T-cell (primary cell): Measurements from ENCODE around the gene ZNF492. TPM values are rescaled to one million over a fixed set of nuclear protein-coding genes. Genes with fewer than 3 reads are reported as not detected.
"Not testable (repeated sequence)": the region's sequence is repeated elsewhere in the genome, so short reads cannot be mapped to it uniquely, and the experiment has no call there.

Experiments used
- ATAC-seq, 4 experiments: fragments of 200-7000 bp in 3 of 4; fragments of 150-1000 bp in 1 of 4; cut with Tn5 transposase; replicated peaks in 1 of 4; 1 replicate in 3 of 4; 2 replicates in 1 of 4; pipeline ENCODE4 v1.10.0; 2021; ENCODE audit warnings: moderate library complexity in 3 of 4, mild to moderate bottlenecking in 2 of 4, moderate number of reproducible peaks in 1 of 4
- CTCF ChIA-PET, 2 donors: fragments of 300-600 bp; sonication (Branson Sonifier 250); formaldehyde crosslinking; loops; one replicate each; lab custom pipeline; 2022; ENCODE audit warnings: antibody characterized with exemption in 2 of 2; lab: Charles Lee
- POLR2A ChIA-PET, 2 donors: fragments of 300-600 bp; sonication (Branson Sonifier 250); formaldehyde crosslinking; loops; one replicate each; lab custom pipeline; 2022; ENCODE audit warnings: antibody characterized with exemption in 2 of 2; lab: Charles Lee
- DNase-seq, 35 experiments: peaks; one replicate each; pipeline versions ENCODE4 v3.0.0 to v3.0.0-alpha.2; 2013 to 2023
- H3K27ac ChIP-seq: one replicate; pipeline ENCODE4 v1.5.1; 2013; ENCODE audit warnings: low read length
- H3K27me3 ChIP-seq, 2 experiments: replicated peaks in 1 of 2; 1 replicate in 1 of 2; 2 replicates in 1 of 2; pipeline versions ENCODE4 v1.6.1 to v1.7.0; 2013; ENCODE audit warnings: low read length in 1 of 2, mixed read lengths in 1 of 2; ENCODE audit not compliant: control insufficient read depth in 2 of 2, insufficient read depth in 2 of 2; ENCODE audit errors: extremely low read depth in 1 of 2
- H3K36me3 ChIP-seq, 2 donors: 1 replicate in 1 of 2; 2 replicates in 1 of 2; pipeline versions ENCODE4 v1.6.1 to v1.7.0; 2013; ENCODE audit warnings: low read length in 1 of 2; ENCODE audit not compliant: control insufficient read depth in 2 of 2, insufficient read depth in 1 of 2; ENCODE audit errors: extremely low read depth in 1 of 2
- H3K4me1 ChIP-seq, 2 experiments: 1 replicate in 1 of 2; 2 replicates in 1 of 2; pipeline versions ENCODE4 v1.6.1 to v1.7.0; 2013; ENCODE audit warnings: low read length in 2 of 2, mixed read lengths in 1 of 2; ENCODE audit not compliant: insufficient read depth in 2 of 2, control insufficient read depth in 1 of 2; ENCODE audit errors: extremely low read depth in 1 of 2
- H3K4me3 ChIP-seq, 2 donors: 1 replicate in 1 of 2; 2 replicates in 1 of 2; pipeline versions ENCODE4 v1.5.1 to v1.7.0; 2013; ENCODE audit warnings: mild to moderate bottlenecking in 2 of 2, low read length in 1 of 2, moderate library complexity in 1 of 2; ENCODE audit not compliant: control insufficient read depth in 1 of 2; ENCODE audit errors: extremely low read depth in 1 of 2
- H3K9me3 ChIP-seq: 2 replicates; pipeline ENCODE4 v1.7.0; 2013
- H3K27ac Mint-ChIP-seq, 2 donors: one replicate each; pipeline ENCODE4 v1.8.0; 2020 to 2021; ENCODE audit warnings: mild to moderate bottlenecking in 2 of 2, mixed read lengths in 2 of 2
- H3K27me3 Mint-ChIP-seq, 2 donors: one replicate each; pipeline ENCODE4 v1.8.0; 2021 to 2022; ENCODE audit warnings: mixed read lengths in 2 of 2
- H3K36me3 Mint-ChIP-seq: one replicate; pipeline ENCODE4 v1.8.0; 2021; ENCODE audit warnings: mixed read lengths
- H3K4me1 Mint-ChIP-seq, 3 donors: one replicate each; pipeline ENCODE4 v1.8.0; 2020 to 2022; ENCODE audit warnings: mixed read lengths in 3 of 3, mild to moderate bottlenecking in 1 of 3
- H3K4me3 Mint-ChIP-seq, 3 donors: one replicate each; pipeline ENCODE4 v1.8.0; 2020 to 2022; ENCODE audit warnings: mild to moderate bottlenecking in 3 of 3, mixed read lengths in 3 of 3, moderate library complexity in 3 of 3
- H3K9me3 Mint-ChIP-seq, 3 donors: one replicate each; pipeline ENCODE4 v1.8.0; 2020 to 2022; ENCODE audit warnings: mixed read lengths in 3 of 3
- whole genome bisulfite sequencing: methylation state at CpG from one replicate; pipeline ENCODE4 v1.1.5; 2013; ENCODE audit warnings: missing lambda C conversion rate; ENCODE audit not compliant: insufficient coverage; 5-methylcytosine and 5-hydroxymethylcytosine counted together
- total RNA-seq, 35 experiments: library from RNA in 6 of 35; stranded (reverse) in 6 of 35; fragments of 120-200 nt in 1 of 35; gene quantifications; one replicate each; pipeline versions ENCODE4 v1.2.1 to v1.2.4 and lab custom pipeline; 2013 to 2026

The ZNF492 gene
- total RNA-seq, 5 donors from 2014 or later (not counting 1 experiment from before 2014, with no cell fraction given) = 0.40 to 1.4 (median 0.79) TPM

- Histone ChIP-seq H3K27ac (no peak overlapping the region), H3K36me3 (no peaks in the 10 kb centered on the region), H3K4me1 (no peaks in the 10 kb centered on the region), H3K4me3 (no peak overlapping the region), H3K27me3 (peaks cover 0 to 16% of the 10 kb centered on the region in 2 experiments), H3K9me3 (no peaks in the 10 kb centered on the region)
- peaks cover 4 to 9% (median 9%) of the 10 kb centered on the region in 3 donors for H3K9me3 Mint-ChIP-seq
- no peaks in the 10 kb centered on the region for H3K4me1 Mint-ChIP-seq
- ATAC-seq (no peak), DNase-seq (no peak)
- peaks cover 9 to 17% of the 10 kb centered on the region in 2 donors for H3K27me3 Mint-ChIP-seq
- POLR2A ChIA-PET = no interaction called here
- CTCF ChIA-PET = no interaction called here
- WGBS = 95% methylated on average over 11 of the region's 12 CpGs
- H3K4me3 Mint-ChIP-seq = no peak overlapping the region
- no peaks in the 10 kb centered on the region for H3K36me3 Mint-ChIP-seq
- no peak overlapping the region for H3K27ac Mint-ChIP-seq
These were observed 17.5 kb upstream of the ZNF492 start for GRCh38 chr19:22616659-22617058.

- H3K36me3 Mint-ChIP-seq, POLR2A ChIA-PET: not testable (repeated sequence)
These were observed 16.9 kb upstream of the ZNF492 start for GRCh38 chr19:22617181-22617580.

GRCh38 chr19:22617614-22618320 is 16.4 kb upstream of the ZNF492 start:
- DNase-seq (no peak), ATAC-seq (no peak)
- Histone ChIP-seq H3K4me1 (no peaks in the 10 kb centered on the region), H3K4me3 (no peak overlapping the region), H3K36me3 (no peaks in the 10 kb centered on the region), H3K27ac (no peak overlapping the region), H3K27me3 (peaks cover 0 to 16% of the 10 kb centered on the region in 2 experiments), H3K9me3 (no peaks in the 10 kb centered on the region)
- 45% methylated on average over 42 of the region's 44 CpGs for WGBS
- Mint-ChIP-seq H3K36me3 (no peaks in the 10 kb centered on the region), H3K27ac (no peak overlapping the region), H3K27me3 (peaks cover 9 to 20% of the 10 kb centered on the region in 2 donors), H3K4me3 (no peak overlapping the region), H3K4me1 (no peaks in the 10 kb centered on the region), H3K9me3 (peaks cover 4 to 9% (median 4%) of the 10 kb centered on the region in 3 donors)
- POLR2A ChIA-PET = no interaction called here
- CTCF ChIA-PET = no interaction called here

More at GRCh38 chr19:22617181-22617580, 16.9 kb upstream of the ZNF492 start:
- H3K27ac ChIP-seq, DNase-seq, H3K27ac Mint-ChIP-seq, H3K4me1 Mint-ChIP-seq, H3K9me3 Mint-ChIP-seq, CTCF ChIA-PET, H3K4me3 Mint-ChIP-seq, H3K4me3 ChIP-seq, H3K36me3 ChIP-seq, H3K9me3 ChIP-seq, H3K4me1 ChIP-seq, ATAC-seq: not testable (repeated sequence)
- peaks cover 0 to 16% of the 10 kb centered on the region in 2 experiments for H3K27me3 ChIP-seq
- peaks cover 9 to 18% of the 10 kb centered on the region in 2 donors for H3K27me3 Mint-ChIP-seq
- WGBS = 93% methylated on average over 2 of the region's 7 CpGs

GRCh38 chr19:22619371-22619770 is 14.8 kb upstream of the ZNF492 start:
- peaks cover 0 to 5% (median 4%) of the 10 kb centered on the region in 3 donors for H3K9me3 Mint-ChIP-seq
- no CpG with 5 or more reads among the region's 4 CpGs for WGBS
- H3K27me3 Mint-ChIP-seq = peaks cover 6 to 25% of the 10 kb centered on the region in 2 donors

GRCh38 chr19:22619932-22620331 is 14.2 kb upstream of the ZNF492 start:
- H3K9me3 Mint-ChIP-seq = peaks cover 0 to 5% (median 4%) of the 10 kb centered on the region in 3 donors
- H3K27ac ChIP-seq = no peak overlapping the region
- 75% methylated on average over 1 of the region's 3 CpGs for WGBS
- H3K27me3 Mint-ChIP-seq = peaks cover 6 to 25% of the 10 kb centered on the region in 2 donors
- no peak for DNase-seq
- CTCF ChIA-PET = no interaction called here
- no peaks in the 10 kb centered on the region for H3K9me3 ChIP-seq
- no peaks in the 10 kb centered on the region for H3K4me1 Mint-ChIP-seq
- no peak overlapping the region for H3K27ac Mint-ChIP-seq
- no peaks in the 10 kb centered on the region for H3K36me3 ChIP-seq
- peaks cover 0 to 25% of the 10 kb centered on the region in 2 experiments for H3K27me3 ChIP-seq
- no peak overlapping the region for H3K4me3 Mint-ChIP-seq
- no peaks in the 10 kb centered on the region for H3K4me1 ChIP-seq
- POLR2A ChIA-PET = no interaction called here
- no peak for ATAC-seq
- H3K4me3 ChIP-seq = no peak overlapping the region
- H3K36me3 Mint-ChIP-seq = no peaks in the 10 kb centered on the region

More at GRCh38 chr19:22619371-22619770, 14.8 kb upstream of the ZNF492 start:
- H3K4me3 ChIP-seq = no peak overlapping the region
- H3K4me1 ChIP-seq = no peaks in the 10 kb centered on the region
- ChIA-PET POLR2A (no interaction called here), CTCF (no interaction called here)
- H3K27me3 ChIP-seq = peaks cover 0 to 25% of the 10 kb centered on the region in 2 experiments
- DNase-seq = no peak
- Mint-ChIP-seq H3K36me3 (no peaks in the 10 kb centered on the region), H3K4me3 (no peak overlapping the region), H3K27ac (peak overlapping the region in 1 of 2 donors; percentile 52), H3K4me1 (no peaks in the 10 kb centered on the region)
- no peak for ATAC-seq
- no peaks in the 10 kb centered on the region for H3K36me3 ChIP-seq
- H3K9me3 ChIP-seq = no peaks in the 10 kb centered on the region
- no peak overlapping the region for H3K27ac ChIP-seq

- H3K27me3 ChIP-seq = peaks cover 0 to 25% of the 10 kb centered on the region in 2 experiments
- Mint-ChIP-seq H3K36me3 (no peaks in the 10 kb centered on the region), H3K27me3 (peaks cover 6 to 24% of the 10 kb centered on the region in 2 donors), H3K4me3 (no peak overlapping the region), H3K9me3 (peaks cover 0 to 5% (median under 1%) of the 10 kb centered on the region in 3 donors), H3K27ac (no peak overlapping the region), H3K4me1 (no peaks in the 10 kb centered on the region)
- no peaks in the 10 kb centered on the region for H3K9me3 ChIP-seq
- DNase-seq = no peak
- H3K4me1 ChIP-seq = no peaks in the 10 kb centered on the region
- ChIA-PET POLR2A (no interaction called here), CTCF (no interaction called here)
- H3K36me3 ChIP-seq = no peaks in the 10 kb centered on the region
- no peak overlapping the region for H3K4me3 ChIP-seq
- no peak for ATAC-seq
- no peak overlapping the region for H3K27ac ChIP-seq
- WGBS = 100% methylated on average over 1 of the region's 6 CpGs
These were observed 13.7 kb upstream of the ZNF492 start for GRCh38 chr19:22620401-22620800.
